ENCODE measurements around the gene CBX1. TPM values are rescaled to one million over a fixed set of nuclear protein-coding genes. Genes with fewer than 3 reads are reported as not detected.

The CBX1 gene
- total and polyA plus RNA-seq, 2 of the 13 experiments (the other 11 are each of a cell fraction or from before 2014, with no cell fraction given), result 17.8 to 108 TPM

DNA sequence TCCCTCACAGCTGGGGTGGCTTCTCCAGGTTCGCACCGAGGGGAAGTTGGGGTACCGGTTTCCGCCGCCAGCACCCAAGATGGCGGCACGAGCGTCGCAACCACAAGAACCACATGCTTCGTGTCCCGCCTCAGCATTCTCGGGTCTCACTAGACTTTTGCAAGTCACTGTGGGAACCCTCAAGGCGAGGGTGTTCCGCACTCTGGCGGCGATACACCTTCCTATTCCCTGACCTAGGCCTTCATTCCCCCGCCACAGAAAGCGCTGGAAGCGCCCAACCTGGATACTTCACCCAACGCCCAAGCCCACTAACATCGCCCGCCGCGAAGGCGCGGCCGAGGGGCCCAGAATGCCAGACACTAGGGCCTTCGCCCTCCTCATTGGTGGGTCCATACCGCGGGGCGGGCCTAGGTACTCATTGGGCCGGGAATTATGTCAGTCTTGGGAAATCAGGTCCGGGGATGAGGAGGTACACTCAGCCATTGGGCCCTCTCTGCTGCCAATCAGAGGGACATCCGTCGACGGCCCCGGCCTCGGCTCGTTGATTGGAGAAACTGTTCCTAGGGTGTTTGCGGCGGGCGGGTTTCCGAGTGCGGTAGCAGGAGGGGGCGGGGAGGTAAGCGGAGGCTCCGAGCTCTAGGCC is 53.4 kb downstream of the CBX1 start, which contains the start of gene NFE2L1 (continued):
- TF ChIP-seq CBX1 (IDR thresholded peaks at IDR 0.05; ENCODE audit: low read depth) (no peak), BATF2 (CRISPR knock-in tag; IDR thresholded peaks at IDR 0.05) (peak; percentile 72; the same call in 1 of the 2 replicates), MZF1 (CRISPR knock-in tag; IDR thresholded peaks at IDR 0.05; ENCODE audit: borderline replicate concordance) (0 out of 2 replicates have a peak, but pooled peaks have one; percentile 53), ARID2 (CRISPR knock-in tag; IDR thresholded peaks at IDR 0.05; ENCODE audit: borderline replicate concordance) (peak; percentile 82; the same call in 1 of the 2 replicates), ZSCAN20 (CRISPR knock-in tag; IDR thresholded peaks at IDR 0.05; ENCODE audit: borderline replicate concordance) (no peak), MED13 (CRISPR knock-in tag; IDR thresholded peaks at IDR 0.05) (0 out of 2 replicates have a peak, but pooled peaks have one; percentile 50), RFX1 (IDR thresholded peaks at IDR 0.05) (no peak), MYC (CRISPR knock-in tag; IDR thresholded peaks at IDR 0.05; ENCODE audit: borderline replicate concordance) (peak; percentile 16; the same call in 1 of the 2 replicates), ZNF101 (CRISPR knock-in tag; IDR thresholded peaks at IDR 0.05; ENCODE audit: borderline replicate concordance, low read depth) (peak; percentile 82; the same call in 1 of the 2 replicates), LBX2 (CRISPR knock-in tag; IDR thresholded peaks at IDR 0.05; ENCODE audit: borderline replicate concordance) (no peak), ZNF230 (CRISPR knock-in tag; IDR thresholded peaks at IDR 0.05) (peak; percentile 97; the same call in 1 of the 2 replicates), FOSL2 (CRISPR knock-in tag; IDR thresholded peaks at IDR 0.05) (no peak), KDM4B (CRISPR knock-in tag; IDR thresholded peaks at IDR 0.05) (0 out of 2 replicates have a peak, but pooled peaks have one; percentile 11), TSC22D2 (CRISPR knock-in tag; IDR thresholded peaks at IDR 0.05; ENCODE audit: borderline replicate concordance) (no peak), ZZZ3 (CRISPR knock-in tag; IDR thresholded peaks at IDR 0.05; ENCODE audit: borderline replicate concordance) (peak; percentile 93), SIX1 (CRISPR knock-in tag; IDR thresholded peaks at IDR 0.05; ENCODE audit: borderline replicate concordance) (no peak)
- TF ChIP-seq, protein P1, sequence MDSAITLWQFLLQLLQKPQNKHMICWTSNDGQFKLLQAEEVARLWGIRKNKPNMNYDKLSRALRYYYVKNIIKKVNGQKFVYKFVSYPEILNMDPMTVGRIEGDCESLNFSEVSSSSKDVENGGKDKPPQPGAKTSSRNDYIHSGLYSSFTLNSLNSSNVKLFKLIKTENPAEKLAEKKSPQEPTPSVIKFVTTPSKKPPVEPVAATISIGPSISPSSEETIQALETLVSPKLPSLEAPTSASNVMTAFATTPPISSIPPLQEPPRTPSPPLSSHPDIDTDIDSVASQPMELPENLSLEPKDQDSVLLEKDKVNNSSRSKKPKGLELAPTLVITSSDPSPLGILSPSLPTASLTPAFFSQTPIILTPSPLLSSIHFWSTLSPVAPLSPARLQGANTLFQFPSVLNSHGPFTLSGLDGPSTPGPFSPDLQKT (CRISPR knock-in tag; IDR thresholded peaks at IDR 0.05; ENCODE audit: borderline replicate concordance), result 0 out of 2 replicates have a peak, but pooled peaks have one; percentile 32
- TF ChIP-seq, protein P2, sequence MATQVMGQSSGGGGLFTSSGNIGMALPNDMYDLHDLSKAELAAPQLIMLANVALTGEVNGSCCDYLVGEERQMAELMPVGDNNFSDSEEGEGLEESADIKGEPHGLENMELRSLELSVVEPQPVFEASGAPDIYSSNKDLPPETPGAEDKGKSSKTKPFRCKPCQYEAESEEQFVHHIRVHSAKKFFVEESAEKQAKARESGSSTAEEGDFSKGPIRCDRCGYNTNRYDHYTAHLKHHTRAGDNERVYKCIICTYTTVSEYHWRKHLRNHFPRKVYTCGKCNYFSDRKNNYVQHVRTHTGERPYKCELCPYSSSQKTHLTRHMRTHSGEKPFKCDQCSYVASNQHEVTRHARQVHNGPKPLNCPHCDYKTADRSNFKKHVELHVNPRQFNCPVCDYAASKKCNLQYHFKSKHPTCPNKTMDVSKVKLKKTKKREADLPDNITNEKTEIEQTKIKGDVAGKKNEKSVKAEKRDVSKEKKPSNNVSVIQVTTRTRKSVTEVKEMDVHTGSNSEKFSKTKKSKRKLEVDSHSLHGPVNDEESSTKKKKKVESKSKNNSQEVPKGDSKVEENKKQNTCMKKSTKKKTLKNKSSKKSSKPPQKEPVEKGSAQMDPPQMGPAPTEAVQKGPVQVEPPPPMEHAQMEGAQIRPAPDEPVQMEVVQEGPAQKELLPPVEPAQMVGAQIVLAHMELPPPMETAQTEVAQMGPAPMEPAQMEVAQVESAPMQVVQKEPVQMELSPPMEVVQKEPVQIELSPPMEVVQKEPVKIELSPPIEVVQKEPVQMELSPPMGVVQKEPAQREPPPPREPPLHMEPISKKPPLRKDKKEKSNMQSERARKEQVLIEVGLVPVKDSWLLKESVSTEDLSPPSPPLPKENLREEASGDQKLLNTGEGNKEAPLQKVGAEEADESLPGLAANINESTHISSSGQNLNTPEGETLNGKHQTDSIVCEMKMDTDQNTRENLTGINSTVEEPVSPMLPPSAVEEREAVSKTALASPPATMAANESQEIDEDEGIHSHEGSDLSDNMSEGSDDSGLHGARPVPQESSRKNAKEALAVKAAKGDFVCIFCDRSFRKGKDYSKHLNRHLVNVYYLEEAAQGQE (IDR thresholded peaks at IDR 0.05; ENCODE audit: borderline replicate concordance in 1 of 2, low read depth in 1 of 2, low read length in 2 of 2), result peak in 1 of 2 experiments; percentile 30; a peak in 1 of 4 replicates
- TF ChIP-seq, protein P3, sequence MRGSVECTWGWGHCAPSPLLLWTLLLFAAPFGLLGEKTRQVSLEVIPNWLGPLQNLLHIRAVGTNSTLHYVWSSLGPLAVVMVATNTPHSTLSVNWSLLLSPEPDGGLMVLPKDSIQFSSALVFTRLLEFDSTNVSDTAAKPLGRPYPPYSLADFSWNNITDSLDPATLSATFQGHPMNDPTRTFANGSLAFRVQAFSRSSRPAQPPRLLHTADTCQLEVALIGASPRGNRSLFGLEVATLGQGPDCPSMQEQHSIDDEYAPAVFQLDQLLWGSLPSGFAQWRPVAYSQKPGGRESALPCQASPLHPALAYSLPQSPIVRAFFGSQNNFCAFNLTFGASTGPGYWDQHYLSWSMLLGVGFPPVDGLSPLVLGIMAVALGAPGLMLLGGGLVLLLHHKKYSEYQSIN (CRISPR knock-in tag; IDR thresholded peaks at IDR 0.05; ENCODE audit: borderline replicate concordance), result no peak
- TF ChIP-seq, protein P4, sequence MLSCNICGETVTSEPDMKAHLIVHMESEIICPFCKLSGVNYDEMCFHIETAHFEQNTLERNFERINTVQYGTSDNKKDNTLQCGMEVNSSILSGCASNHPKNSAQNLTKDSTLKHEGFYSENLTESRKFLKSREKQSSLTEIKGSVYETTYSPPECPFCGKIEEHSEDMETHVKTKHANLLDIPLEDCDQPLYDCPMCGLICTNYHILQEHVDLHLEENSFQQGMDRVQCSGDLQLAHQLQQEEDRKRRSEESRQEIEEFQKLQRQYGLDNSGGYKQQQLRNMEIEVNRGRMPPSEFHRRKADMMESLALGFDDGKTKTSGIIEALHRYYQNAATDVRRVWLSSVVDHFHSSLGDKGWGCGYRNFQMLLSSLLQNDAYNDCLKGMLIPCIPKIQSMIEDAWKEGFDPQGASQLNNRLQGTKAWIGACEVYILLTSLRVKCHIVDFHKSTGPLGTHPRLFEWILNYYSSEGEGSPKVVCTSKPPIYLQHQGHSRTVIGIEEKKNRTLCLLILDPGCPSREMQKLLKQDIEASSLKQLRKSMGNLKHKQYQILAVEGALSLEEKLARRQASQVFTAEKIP (CRISPR knock-in tag; IDR thresholded peaks at IDR 0.05; ENCODE audit: borderline replicate concordance), result no peak
